Glutamatergic neuron (in vitro differentiated cells): ENCODE results near the gene TMEM132C. TPM values are rescaled to one million over a fixed set of nuclear protein-coding genes. Genes with fewer than 3 reads are reported as not detected.
A peak's percentile ranks its signal among the peaks of the same experiment; 100 is the strongest.

Experiments used
- DNase-seq: peaks from one replicate; pipeline ENCODE4 v3.0.0; 2022
- H3K27ac Mint-ChIP-seq: one replicate; pipeline ENCODE4 v1.8.0; 2020; ENCODE audit warnings: mild to moderate bottlenecking, mixed read lengths, inconsistent platforms; ENCODE audit not compliant: unreplicated experiment
- H3K27me3 Mint-ChIP-seq: one replicate; pipeline ENCODE4 v1.8.0; 2020; ENCODE audit warnings: mild to moderate bottlenecking, moderate library complexity, mixed read lengths, inconsistent platforms; ENCODE audit not compliant: unreplicated experiment
- H3K36me3 Mint-ChIP-seq: one replicate; pipeline ENCODE4 v1.8.0; 2020; ENCODE audit warnings: mild to moderate bottlenecking, mixed read lengths, inconsistent platforms; ENCODE audit not compliant: unreplicated experiment
- H3K4me1 Mint-ChIP-seq: one replicate; pipeline ENCODE4 v1.8.0; 2020; ENCODE audit warnings: mild to moderate bottlenecking, low read depth, mixed read lengths, inconsistent platforms; ENCODE audit not compliant: unreplicated experiment
- H3K4me3 Mint-ChIP-seq: one replicate; pipeline ENCODE4 v1.8.0; 2020; ENCODE audit warnings: mild to moderate bottlenecking, mixed read lengths, inconsistent platforms; ENCODE audit not compliant: unreplicated experiment
- H3K9me3 Mint-ChIP-seq: one replicate; pipeline ENCODE4 v1.8.0; 2020; ENCODE audit warnings: mild to moderate bottlenecking, moderate library complexity, mixed read lengths, inconsistent platforms; ENCODE audit not compliant: unreplicated experiment
- CTCF ChIP-seq: fragments of 200-600 bp; sonication (generic); IDR thresholded peaks from one replicate; pipeline ENCODE4 v1.5.0; 2021; ENCODE audit not compliant: partially characterized antibody, unreplicated experiment
- total RNA-seq: library from RNA; stranded (reverse); fragmentation: NEBNext Ultra II Directional; extraction: Animal tissue kit (Norgen Biotek cat#: 25700); gene quantifications from one replicate; pipeline ENCODE4 v1.2.1, GENCODE V29; 2021; ENCODE audit not compliant: unreplicated experiment

TMEM132C gene
- total RNA-seq, 1 donor from 2014 or later = 8.0 TPM

GRCh38 chr12:128339126-128339520, 72.2 kb downstream of the TMEM132C start:
- no peak for TF ChIP-seq CTCF
- H3K9me3 Mint-ChIP-seq = peaks cover 2% of the 10 kb centered on the region
- no peaks in the 10 kb centered on the region for H3K36me3 Mint-ChIP-seq
- H3K27me3 Mint-ChIP-seq = no peaks in the 10 kb centered on the region
- DNase-seq = no peak
- H3K4me1 Mint-ChIP-seq = peaks cover 16% of the 10 kb centered on the region
- no peak overlapping the region for H3K27ac Mint-ChIP-seq
- peak overlapping the region; percentile 49 for H3K4me3 Mint-ChIP-seq

GRCh38 chr12:128339631-128340030, 72.7 kb downstream of the TMEM132C start:
- Mint-ChIP-seq H3K4me3 (no peak overlapping the region), H3K4me1 (peaks cover 16% of the 10 kb centered on the region), H3K9me3 (peaks cover 2% of the 10 kb centered on the region), H3K36me3 (no peaks in the 10 kb centered on the region), H3K27ac (no peak overlapping the region), H3K27me3 (no peaks in the 10 kb centered on the region)
- DNase-seq = no peak
- TF ChIP-seq CTCF = no peak

- Mint-ChIP-seq H3K4me1 (no peaks in the 10 kb centered on the region), H3K4me3 (no peak overlapping the region), H3K27me3 (no peaks in the 10 kb centered on the region), H3K36me3 (peaks cover 5% of the 10 kb centered on the region), H3K27ac (no peak overlapping the region), H3K9me3 (peaks cover 12% of the 10 kb centered on the region)
- no peak for TF ChIP-seq CTCF
- DNase-seq = no peak
Observed at GRCh38 chr12:128353301-128353700, 86.3 kb downstream of the TMEM132C start.

GRCh38 chr12:128356547-128356946, 89.6 kb downstream of the TMEM132C start:
- no peak for DNase-seq
- Mint-ChIP-seq H3K4me3 (no peak overlapping the region), H3K36me3 (peaks cover under 1% of the 10 kb centered on the region), H3K27ac (no peak overlapping the region), H3K9me3 (peaks cover 4% of the 10 kb centered on the region), H3K4me1 (no peaks in the 10 kb centered on the region), H3K27me3 (peaks cover 4% of the 10 kb centered on the region)
- no peak for TF ChIP-seq CTCF

- no peak for DNase-seq
- Mint-ChIP-seq H3K27ac (no peak overlapping the region), H3K4me3 (no peak overlapping the region), H3K4me1 (peaks cover 4% of the 10 kb centered on the region), H3K9me3 (peaks cover 4% of the 10 kb centered on the region), H3K36me3 (no peaks in the 10 kb centered on the region), H3K27me3 (peaks cover 4% of the 10 kb centered on the region)
- no peak for TF ChIP-seq CTCF
Observed at GRCh38 chr12:128361400-128361995, 94.5 kb downstream of the TMEM132C start.
